Measurements from ENCODE around the gene GALNT10. TPM values are rescaled to one million over a fixed set of nuclear protein-coding genes. Genes with fewer than 3 reads are reported as not detected.

The GALNT10 gene
- total and polyA plus RNA-seq, 2 experiments from 2014 or later = 3.2 to 12.9 TPM

GRCh38 chr5:154356958-154357357 is 166.4 kb downstream of the GALNT10 start:
- Histone ChIP-seq H3K9me2 (ENCODE audit: insufficient read depth) (no peaks in the 10 kb centered on the region), H3K4me1 (ENCODE audit: insufficient read depth) (peaks cover 13% of the 10 kb centered on the region), H3K4me2 (no peak overlapping the region), H3F3A (replicated peaks; ENCODE audit: low read depth) (no peaks in the 10 kb centered on the region), H3K27ac (ENCODE audit: low read depth) (no peak overlapping the region), H3K27me3 (ENCODE audit: insufficient read depth) (no peaks in the 10 kb centered on the region), H3K79me2 (replicated peaks; ENCODE audit: insufficient read depth) (no peaks in the 10 kb centered on the region), H3K4me3 (no peak overlapping the region), H3K36me3 (ENCODE audit: insufficient read depth) (no peaks in the 10 kb centered on the region), H4K20me1 (replicated peaks; ENCODE audit: insufficient read depth) (no peaks in the 10 kb centered on the region), H2AFZ (no peak overlapping the region)
- no peak for DNase-seq (ENCODE audit: low spot score)
- Mint-ChIP-seq H3K9me3 (no peaks in the 10 kb centered on the region), H3K4me1 (peaks cover 26% of the 10 kb centered on the region), H3K27ac (no peak overlapping the region), H3K4me3 (no peak overlapping the region), H3K36me3 (ENCODE audit: low read depth) (no peaks in the 10 kb centered on the region), H3K27me3 (ENCODE audit: insufficient read depth, low read depth, poor library complexity) (no peaks in the 10 kb centered on the region)
- ATAC-seq = no peak
- TF ChIP-seq ETS1 (IDR thresholded peaks at IDR 0.05) = no peak
- TF ChIP-seq STAT1 (IDR thresholded peaks at IDR 0.05; ENCODE audit: unreplicated experiment) = no peak
- TF ChIP-seq NANOG (IDR thresholded peaks at IDR 0.05; ENCODE audit: borderline replicate concordance) = no peak
- TF ChIP-seq ZNF331 (CRISPR knock-in tag; IDR thresholded peaks at IDR 0.05; ENCODE audit: low read depth) = no peak
- TF ChIP-seq, protein P1, sequence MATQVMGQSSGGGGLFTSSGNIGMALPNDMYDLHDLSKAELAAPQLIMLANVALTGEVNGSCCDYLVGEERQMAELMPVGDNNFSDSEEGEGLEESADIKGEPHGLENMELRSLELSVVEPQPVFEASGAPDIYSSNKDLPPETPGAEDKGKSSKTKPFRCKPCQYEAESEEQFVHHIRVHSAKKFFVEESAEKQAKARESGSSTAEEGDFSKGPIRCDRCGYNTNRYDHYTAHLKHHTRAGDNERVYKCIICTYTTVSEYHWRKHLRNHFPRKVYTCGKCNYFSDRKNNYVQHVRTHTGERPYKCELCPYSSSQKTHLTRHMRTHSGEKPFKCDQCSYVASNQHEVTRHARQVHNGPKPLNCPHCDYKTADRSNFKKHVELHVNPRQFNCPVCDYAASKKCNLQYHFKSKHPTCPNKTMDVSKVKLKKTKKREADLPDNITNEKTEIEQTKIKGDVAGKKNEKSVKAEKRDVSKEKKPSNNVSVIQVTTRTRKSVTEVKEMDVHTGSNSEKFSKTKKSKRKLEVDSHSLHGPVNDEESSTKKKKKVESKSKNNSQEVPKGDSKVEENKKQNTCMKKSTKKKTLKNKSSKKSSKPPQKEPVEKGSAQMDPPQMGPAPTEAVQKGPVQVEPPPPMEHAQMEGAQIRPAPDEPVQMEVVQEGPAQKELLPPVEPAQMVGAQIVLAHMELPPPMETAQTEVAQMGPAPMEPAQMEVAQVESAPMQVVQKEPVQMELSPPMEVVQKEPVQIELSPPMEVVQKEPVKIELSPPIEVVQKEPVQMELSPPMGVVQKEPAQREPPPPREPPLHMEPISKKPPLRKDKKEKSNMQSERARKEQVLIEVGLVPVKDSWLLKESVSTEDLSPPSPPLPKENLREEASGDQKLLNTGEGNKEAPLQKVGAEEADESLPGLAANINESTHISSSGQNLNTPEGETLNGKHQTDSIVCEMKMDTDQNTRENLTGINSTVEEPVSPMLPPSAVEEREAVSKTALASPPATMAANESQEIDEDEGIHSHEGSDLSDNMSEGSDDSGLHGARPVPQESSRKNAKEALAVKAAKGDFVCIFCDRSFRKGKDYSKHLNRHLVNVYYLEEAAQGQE (IDR thresholded peaks at IDR 0.05; ENCODE audit: unreplicated experiment) = no peak
- no peak for TF ChIP-seq EZH2 (IDR thresholded peaks at IDR 0.05; ENCODE audit: low read depth, unreplicated experiment)
- no peak for TF ChIP-seq EZH2phosphoT487 (IDR thresholded peaks at IDR 0.05; ENCODE audit: unreplicated experiment)
- no peak for TF ChIP-seq ZNF462 (CRISPR knock-in tag; IDR thresholded peaks at IDR 0.05)
- no peak for TF ChIP-seq CTCF (conservative IDR thresholded peaks at IDR 0.05; ENCODE audit: low read depth in 2 of 2)
- TF ChIP-seq POLR2AphosphoS5 (IDR thresholded peaks at IDR 0.05; ENCODE audit: low read depth) = no peak
- TF ChIP-seq JUNB (IDR thresholded peaks at IDR 0.05; ENCODE audit: unreplicated experiment) = no peak
- no peak for TF ChIP-seq CREB1 (CRISPR knock-in tag; IDR thresholded peaks at IDR 0.05; ENCODE audit: low read depth)
- TF ChIP-seq ZNF114 (CRISPR knock-in tag; IDR thresholded peaks at IDR 0.05) = no peak

Measured in GM23338 (cell line).